Fibroblast of mammary gland (primary cell): ENCODE results near the gene TLX1.

Experiments
- DNase-seq: peaks from one replicate; pipeline ENCODE4 v3.0.0-alpha.2; 2010; ENCODE audit warnings: low read depth
- H3K4me3 ChIP-seq: 2 replicates; pipeline ENCODE4 v1.5.1; 2011; ENCODE audit warnings: low read depth, mild to moderate bottlenecking, low read length, moderate library complexity; ENCODE audit not compliant: control insufficient read depth
- TF ChIP-seq, protein P1 (sequence below): conservative IDR thresholded peaks from 2 replicates; pipeline ENCODE4 v1.5.1; 2011; ENCODE audit warnings: low read depth, low read length, inconsistent platforms; ENCODE audit not compliant: control insufficient read depth, insufficient read depth

TLX1 gene

DNA sequence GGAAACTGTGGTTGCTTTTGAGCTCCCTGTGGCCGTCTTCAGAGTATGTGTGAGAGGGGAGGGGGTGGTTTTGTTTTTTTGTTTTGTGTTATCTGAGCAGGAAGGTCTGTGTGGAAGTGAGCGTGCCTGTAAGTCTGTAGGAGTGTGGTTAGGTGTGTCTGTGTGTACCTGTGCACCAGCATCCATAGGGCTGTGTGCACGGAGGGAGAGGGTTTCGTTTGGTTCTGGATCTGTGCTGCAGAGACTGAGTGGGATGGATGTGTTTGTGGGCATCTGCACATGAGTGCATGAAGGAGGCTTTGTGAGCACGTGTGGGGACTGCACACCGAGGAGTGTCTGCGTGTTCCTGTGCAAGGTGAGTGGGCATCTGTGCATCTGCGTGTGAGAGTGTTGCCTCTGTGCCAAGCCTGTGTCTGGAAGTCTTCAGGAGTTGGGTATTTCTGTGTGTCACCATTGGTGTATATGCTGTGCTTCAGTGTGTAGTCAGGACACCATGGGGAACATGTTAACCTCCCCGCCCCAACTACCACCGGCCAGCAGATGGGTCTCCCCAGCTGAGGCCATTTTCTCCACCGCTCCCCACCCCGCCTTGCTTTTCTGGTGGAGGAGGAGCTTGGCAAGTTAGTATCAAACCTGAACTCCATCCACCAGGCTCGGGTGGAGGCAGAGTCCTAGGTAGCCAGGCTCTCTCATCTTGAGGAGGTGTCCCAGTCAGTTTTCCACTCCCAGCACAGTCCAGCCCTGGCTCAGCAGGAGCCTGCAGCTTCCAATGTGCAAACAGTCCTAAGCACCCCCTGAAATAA, 7.1 kb upstream of the TLX1 start:
- TF ChIP-seq, protein P1, sequence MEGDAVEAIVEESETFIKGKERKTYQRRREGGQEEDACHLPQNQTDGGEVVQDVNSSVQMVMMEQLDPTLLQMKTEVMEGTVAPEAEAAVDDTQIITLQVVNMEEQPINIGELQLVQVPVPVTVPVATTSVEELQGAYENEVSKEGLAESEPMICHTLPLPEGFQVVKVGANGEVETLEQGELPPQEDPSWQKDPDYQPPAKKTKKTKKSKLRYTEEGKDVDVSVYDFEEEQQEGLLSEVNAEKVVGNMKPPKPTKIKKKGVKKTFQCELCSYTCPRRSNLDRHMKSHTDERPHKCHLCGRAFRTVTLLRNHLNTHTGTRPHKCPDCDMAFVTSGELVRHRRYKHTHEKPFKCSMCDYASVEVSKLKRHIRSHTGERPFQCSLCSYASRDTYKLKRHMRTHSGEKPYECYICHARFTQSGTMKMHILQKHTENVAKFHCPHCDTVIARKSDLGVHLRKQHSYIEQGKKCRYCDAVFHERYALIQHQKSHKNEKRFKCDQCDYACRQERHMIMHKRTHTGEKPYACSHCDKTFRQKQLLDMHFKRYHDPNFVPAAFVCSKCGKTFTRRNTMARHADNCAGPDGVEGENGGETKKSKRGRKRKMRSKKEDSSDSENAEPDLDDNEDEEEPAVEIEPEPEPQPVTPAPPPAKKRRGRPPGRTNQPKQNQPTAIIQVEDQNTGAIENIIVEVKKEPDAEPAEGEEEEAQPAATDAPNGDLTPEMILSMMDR, result no peak
- H3K4me3 ChIP-seq, result no peak overlapping the region
- no peak for DNase-seq

DNA sequence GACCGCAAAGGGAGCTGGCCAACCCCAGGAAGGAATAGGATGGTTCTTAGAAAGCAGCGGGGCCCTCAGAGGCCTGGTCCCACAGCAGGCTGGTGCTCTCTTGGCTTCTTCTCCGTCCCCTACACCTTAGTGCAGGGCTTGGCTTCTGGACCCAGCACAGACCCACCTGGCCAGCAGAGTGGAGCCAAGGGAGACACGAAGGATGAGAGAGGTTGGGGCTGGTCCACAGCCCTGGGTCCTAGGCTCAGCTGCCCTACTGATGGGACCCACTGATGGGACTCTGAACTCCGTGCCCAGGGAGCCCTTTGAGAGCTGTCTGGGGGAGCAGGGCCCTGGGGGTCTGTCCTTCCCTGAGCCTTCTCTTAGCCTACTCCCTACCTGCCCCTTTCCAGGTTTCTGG, 6.2 kb upstream of the TLX1 start:
- no peak for DNase-seq
- no peak overlapping the region for H3K4me3 ChIP-seq
- TF ChIP-seq, protein P1, result no peak

DNA sequence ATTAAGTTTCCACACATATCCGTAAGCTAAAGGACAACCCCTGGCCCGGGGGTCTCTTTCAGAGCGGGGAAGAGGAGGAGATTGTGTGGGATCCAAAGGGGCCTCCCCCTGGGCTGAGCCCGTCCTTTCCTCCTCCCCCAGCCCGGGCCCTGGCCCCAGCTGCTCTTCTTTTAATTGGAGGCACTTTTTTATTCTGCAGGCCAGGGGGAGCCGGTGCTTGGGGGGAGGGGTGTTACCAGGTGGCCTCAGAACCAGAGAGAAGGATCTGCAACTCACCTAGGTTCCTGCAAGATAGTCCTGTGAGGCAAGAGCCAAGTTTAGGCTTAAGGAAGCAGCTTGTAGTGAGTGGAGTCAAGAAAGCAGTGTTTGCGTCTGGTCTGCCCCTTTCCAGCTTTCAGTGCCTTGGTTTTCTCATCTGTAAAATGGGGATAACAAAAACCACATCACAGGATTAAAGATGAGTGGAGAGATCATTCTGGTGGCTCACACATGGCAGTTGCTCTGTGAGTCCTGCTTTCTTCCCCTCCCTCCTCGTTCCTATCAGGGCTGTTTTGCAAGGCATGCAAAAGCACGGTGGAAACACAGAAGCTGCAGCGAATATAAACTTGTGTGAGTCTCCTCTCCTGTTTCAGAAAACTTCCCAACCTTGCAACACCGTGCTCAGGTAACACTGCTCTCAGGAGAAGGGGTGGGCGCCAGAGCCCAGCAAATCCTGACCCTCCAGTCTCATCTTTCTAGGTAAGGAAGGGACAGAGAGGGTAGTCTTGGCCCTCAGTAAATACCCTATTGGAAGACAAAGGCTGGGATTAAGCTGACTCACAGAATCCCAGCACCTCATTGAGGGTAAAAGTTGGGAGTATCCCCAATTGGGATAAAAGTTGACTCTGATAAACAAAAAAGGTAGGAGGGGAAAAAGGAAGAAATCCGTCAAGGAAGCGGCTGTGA, 4.1 kb upstream of the TLX1 start:
- H3K4me3 ChIP-seq, result no peak overlapping the region
- TF ChIP-seq, protein P1, result no peak
- no peak for DNase-seq

- TF ChIP-seq, protein P1, result no peak
- H3K4me3 ChIP-seq, result no peak overlapping the region
- DNase-seq, result no peak
Observed at GRCh38 chr10:101130141-101130540, 959 bp upstream of the TLX1 start.

GRCh38 chr10:101131962-101132635, 999 bp downstream of the TLX1 start:
- no peak overlapping the region for H3K4me3 ChIP-seq
- DNase-seq, result no peak
- TF ChIP-seq, protein P1, result no peak
